ENCODE results near the gene B4GALT7. TPM values are rescaled to one million over a fixed set of nuclear protein-coding genes. Genes with fewer than 3 reads are reported as not detected.
A peak's percentile ranks its signal among the peaks of the same experiment; 100 is the strongest.

B4GALT7 gene
- polyA plus RNA-seq, 1 donor from 2014 or later = 60.2 TPM

- Histone ChIP-seq H3K27me3 (ENCODE audit: insufficient read depth, low read depth, low read length) (no peaks in the 10 kb centered on the region), H3K79me2 (replicated peaks; ENCODE audit: insufficient read depth, low read length) (no peaks in the 10 kb centered on the region), H3K9me2 (ENCODE audit: insufficient read depth, low read length) (no peaks in the 10 kb centered on the region), H3K9ac (ENCODE audit: low read length) (no peak overlapping the region), H3F3A (ENCODE audit: insufficient read depth, low read length, poor library complexity, severe bottlenecking) (no peaks in the 10 kb centered on the region), H2AFZ (ENCODE audit: low read depth, low read length) (no peak overlapping the region), H3K9me3 (ENCODE audit: low read length) (no peaks in the 10 kb centered on the region), H3K4me2 (ENCODE audit: low read length) (no peak overlapping the region), H3K4me3 (ENCODE audit: low read length) (no peak overlapping the region), H4K20me1 (ENCODE audit: insufficient read depth) (no peaks in the 10 kb centered on the region), H3K27ac (ENCODE audit: low read length) (no peak overlapping the region), H3K36me3 (ENCODE audit: insufficient read depth, low read length) (no peaks in the 10 kb centered on the region)
- TF ChIP-seq TAF1 (IDR thresholded peaks at IDR 0.05; ENCODE audit: low read depth) (no peak), REST (IDR thresholded peaks at IDR 0.05; ENCODE audit: borderline replicate concordance) (no peak), EZH2 (IDR thresholded peaks at IDR 0.05; ENCODE audit: borderline replicate concordance, insufficient read depth, low read length, poor library complexity, severe bottlenecking) (no peak), EP300 (conservative IDR thresholded peaks at IDR 0.05; ENCODE audit: poor library complexity, severe bottlenecking) (no peak), SMC3 (conservative IDR thresholded peaks at IDR 0.05; ENCODE audit: poor library complexity) (no peak), RAD21 (conservative IDR thresholded peaks at IDR 0.05) (no peak)
Observed at GRCh38 chr5:177607115-177607451, 7.2 kb downstream of the B4GALT7 start.

- Histone ChIP-seq H3K9ac (ENCODE audit: low read length) (no peak overlapping the region), H3K9me3 (ENCODE audit: low read length) (no peaks in the 10 kb centered on the region), H3K79me2 (replicated peaks; ENCODE audit: insufficient read depth, low read length) (no peaks in the 10 kb centered on the region), H3F3A (ENCODE audit: insufficient read depth, low read length, poor library complexity, severe bottlenecking) (no peaks in the 10 kb centered on the region), H3K27me3 (ENCODE audit: insufficient read depth, low read depth, low read length) (no peaks in the 10 kb centered on the region), H3K9me2 (ENCODE audit: insufficient read depth, low read length) (no peaks in the 10 kb centered on the region), H3K36me3 (ENCODE audit: insufficient read depth, low read length) (no peaks in the 10 kb centered on the region), H3K4me2 (ENCODE audit: low read length) (no peak overlapping the region), H3K27ac (ENCODE audit: low read length) (no peak overlapping the region), H2AFZ (ENCODE audit: low read depth, low read length) (no peak overlapping the region), H4K20me1 (ENCODE audit: insufficient read depth) (no peaks in the 10 kb centered on the region), H3K4me3 (ENCODE audit: low read length) (no peak overlapping the region)
- no peak for TF ChIP-seq POLR2AphosphoS5 (IDR thresholded peaks at IDR 0.05)
- TF ChIP-seq SMC3 (conservative IDR thresholded peaks at IDR 0.05; ENCODE audit: poor library complexity) = peak; percentile 84
- TF ChIP-seq RAD21 (conservative IDR thresholded peaks at IDR 0.05) = peak; percentile 78
- no peak for TF ChIP-seq TAF1 (IDR thresholded peaks at IDR 0.05; ENCODE audit: low read depth)
- TF ChIP-seq EZH2 (IDR thresholded peaks at IDR 0.05; ENCODE audit: borderline replicate concordance, insufficient read depth, low read length, poor library complexity, severe bottlenecking) = no peak
- peak; percentile 23 for TF ChIP-seq MXI1 (conservative IDR thresholded peaks at IDR 0.05; ENCODE audit: poor library complexity, severe bottlenecking)
- no peak for TF ChIP-seq EP300 (conservative IDR thresholded peaks at IDR 0.05; ENCODE audit: poor library complexity, severe bottlenecking)
- peak; percentile 89 for TF ChIP-seq CTCF (IDR thresholded peaks at IDR 0.05; ENCODE audit: poor library complexity, severe bottlenecking)
- TF ChIP-seq REST (IDR thresholded peaks at IDR 0.05; ENCODE audit: borderline replicate concordance) = no peak
Observed at GRCh38 chr5:177607452-177608192, 7.7 kb downstream of the B4GALT7 start.
